Measurements from ENCODE around the gene BRD4. TPM values are rescaled to one million over a fixed set of nuclear protein-coding genes. Genes with fewer than 3 reads are reported as not detected.

BRD4 gene
- total RNA-seq, 1 donor from 2014 or later, result 67.4 TPM

DNA sequence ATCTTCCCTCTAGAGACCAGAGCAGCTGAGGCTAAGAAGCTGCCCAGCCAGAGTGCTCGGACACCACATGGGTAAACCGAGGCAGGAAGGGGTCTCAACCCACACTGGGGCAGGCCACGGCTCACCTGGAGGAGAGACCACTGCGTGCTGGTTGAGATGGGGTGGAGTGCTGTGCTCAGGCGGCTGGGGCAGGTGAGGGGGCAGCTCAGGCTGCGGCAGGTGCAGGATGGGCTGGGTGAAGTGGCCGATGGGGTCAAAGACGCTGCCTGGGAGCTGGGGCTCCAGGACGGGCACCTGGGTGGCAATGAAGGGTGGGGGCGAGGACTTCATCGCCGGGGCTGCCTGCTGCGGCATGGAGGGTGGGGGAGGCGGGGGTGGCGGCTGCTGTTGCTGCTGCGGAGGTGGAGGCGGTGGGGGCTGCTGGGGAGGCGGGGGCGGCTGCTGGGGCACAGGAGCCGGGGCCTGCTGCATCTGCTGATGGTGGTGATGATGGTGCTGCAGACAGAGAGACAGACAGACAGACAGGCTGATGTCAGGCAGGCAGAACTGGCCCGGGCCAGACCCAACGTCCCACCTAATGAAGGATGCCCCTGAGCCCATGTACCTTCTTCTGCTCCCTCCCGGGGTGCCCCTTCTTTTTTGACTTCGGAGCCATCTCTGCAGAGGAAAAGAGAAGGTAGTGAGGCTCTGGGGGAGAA is 88.1 kb downstream of the BRD4 start:
- no peak for DNase-seq
- ATAC-seq, result no peak
- intact Hi-C loops (cut with micrococcal nuclease), result no loop called here

- intact Hi-C loops (cut with micrococcal nuclease), result no loop called here
- ATAC-seq (no peak), DNase-seq (no peak)
Measured at GRCh38 chr19:15243236-15243957, 88.9 kb downstream of the BRD4 start.

GRCh38 chr19:15241259-15241910 is 91.0 kb downstream of the BRD4 start:
- DNase-seq (no peak), ATAC-seq (no peak)
- intact Hi-C loops (cut with micrococcal nuclease), result no loop called here

- DNase-seq (no peak), ATAC-seq (no peak)
- intact Hi-C loops (cut with micrococcal nuclease), result no loop called here
Measured at GRCh38 chr19:15240515-15240914, 91.8 kb downstream of the BRD4 start.

DNA sequence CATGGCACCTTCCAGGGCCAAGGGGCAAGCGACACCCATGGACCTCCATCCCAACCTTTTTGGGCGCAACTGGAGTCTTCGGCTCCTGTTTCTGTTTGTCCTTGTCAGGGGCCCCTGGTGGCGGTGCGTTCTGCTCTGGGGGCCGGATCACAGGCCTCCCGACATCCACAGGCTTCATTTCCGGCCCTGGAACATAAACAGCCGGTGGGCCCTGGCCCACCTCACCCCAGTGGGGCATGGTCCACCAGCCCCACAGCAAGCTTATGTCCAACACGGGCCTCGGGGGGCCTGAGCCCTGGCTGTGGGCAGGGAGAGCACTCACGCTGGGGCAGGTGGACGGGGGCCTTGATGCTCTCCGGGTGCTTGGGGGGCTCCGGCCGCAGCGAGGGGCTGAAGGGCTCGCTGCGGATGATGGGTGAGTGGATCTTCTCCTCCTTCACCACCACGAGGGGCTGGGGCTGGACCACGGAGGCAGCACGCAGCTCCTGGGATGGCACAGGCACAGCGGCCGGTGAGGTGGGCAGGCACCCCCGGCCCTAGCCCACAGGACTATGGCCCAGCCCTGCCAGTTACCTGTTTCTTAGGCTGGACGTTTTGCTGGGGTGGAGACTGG is 92.9 kb downstream of the BRD4 start:
- DNase-seq (no peak), ATAC-seq (no peak)
- intact Hi-C loops (cut with micrococcal nuclease), result no loop called here

DNA sequence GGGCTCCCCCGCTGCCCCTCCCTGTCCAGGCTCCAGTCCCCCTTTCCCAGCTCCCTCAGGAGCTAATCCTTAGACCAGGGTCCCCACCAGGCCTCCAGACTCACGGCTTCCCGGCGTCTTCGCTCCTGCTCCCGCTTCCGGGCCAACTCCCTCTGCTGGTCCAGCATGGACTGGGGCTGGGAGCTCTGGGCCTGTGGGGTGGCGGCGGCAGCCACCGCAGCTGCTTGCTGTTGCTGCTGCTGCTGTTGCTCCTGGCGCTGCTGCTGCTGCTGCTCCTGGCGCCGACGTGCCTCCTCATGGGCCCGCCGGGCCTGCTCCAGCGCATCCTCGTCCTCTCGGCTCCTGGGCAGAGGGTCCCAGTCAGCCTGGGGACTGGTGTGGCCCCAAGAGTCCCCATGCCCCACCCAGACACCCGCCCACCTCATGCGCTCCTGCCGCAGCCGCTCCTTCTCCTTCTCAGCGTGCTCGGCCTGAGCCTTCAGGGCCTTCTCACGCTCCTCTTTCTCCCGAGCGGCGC is 93.6 kb downstream of the BRD4 start:
- peak; percentile 14 for ATAC-seq
- intact Hi-C loops (cut with micrococcal nuclease), result no loop called here
- DNase-seq, result no peak

GRCh38 chr19:15237759-15238638 is 94.3 kb downstream of the BRD4 start:
- intact Hi-C loops (cut with micrococcal nuclease), result no loop called here
- DNase-seq (no peak), ATAC-seq (peak; percentile 7)

GRCh38 chr19:15236886-15237285 is 95.5 kb downstream of the BRD4 start:
- intact Hi-C loops (cut with micrococcal nuclease), result no loop called here

DNA sequence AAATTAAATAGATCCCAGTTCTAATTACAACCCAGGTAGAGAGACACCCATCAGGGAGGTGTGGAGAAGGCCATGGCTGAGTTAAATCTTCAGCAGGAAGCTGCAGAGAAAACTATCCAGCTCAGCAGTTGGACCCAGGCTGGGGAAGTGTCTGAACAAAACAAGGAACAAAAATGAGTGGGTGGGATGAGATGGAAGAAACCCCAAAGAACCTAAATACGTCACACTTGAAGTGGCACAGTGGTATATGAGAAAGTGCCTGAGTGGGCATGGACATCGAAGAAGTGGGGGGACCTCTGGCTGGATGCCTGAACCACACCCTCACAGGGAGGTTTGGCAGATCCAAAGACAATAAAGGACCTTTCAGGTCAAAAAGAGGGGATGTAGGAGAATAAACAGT is 96.6 kb downstream of the BRD4 start:
- intact Hi-C loops (cut with micrococcal nuclease), result no loop called here
- DNase-seq (no peak), ATAC-seq (no peak)

More at GRCh38 chr19:15236886-15237285, 95.5 kb downstream of the BRD4 start:
- DNase-seq (no peak), ATAC-seq (no peak)

DNA sequence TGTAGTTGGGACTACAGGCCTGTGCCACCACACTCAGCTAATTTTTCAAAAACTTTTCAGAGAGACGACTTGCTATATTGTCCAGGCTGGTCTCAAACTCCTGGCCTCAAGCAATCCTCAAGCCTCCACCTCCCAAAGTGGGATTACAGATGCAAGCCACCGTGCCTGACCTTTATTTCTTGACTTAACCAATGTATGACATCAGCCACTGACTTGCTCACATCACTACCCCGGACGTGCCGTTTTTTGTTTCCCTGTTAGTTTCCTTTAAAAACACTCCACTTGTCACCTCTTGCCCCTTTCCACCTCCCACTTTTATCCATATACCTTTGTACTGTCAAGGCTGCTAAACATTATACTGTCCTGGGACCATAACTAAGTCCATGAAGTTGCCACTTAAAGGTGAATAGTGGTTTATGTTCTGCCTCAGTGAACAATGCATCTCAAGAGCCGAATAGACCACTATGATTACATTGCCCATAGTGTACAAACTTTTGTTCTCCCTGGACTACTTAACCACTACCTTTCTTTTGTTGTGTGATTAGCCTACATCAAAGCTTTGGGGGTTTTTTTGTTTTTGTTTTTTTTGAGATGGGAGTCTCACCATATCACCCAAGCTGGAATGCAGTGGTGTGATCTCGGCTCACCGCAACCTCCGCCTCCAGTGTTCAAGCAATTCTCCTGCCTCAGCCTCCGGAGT is 97.8 kb downstream of the BRD4 start:
- ATAC-seq (no peak), DNase-seq (no peak)
- intact Hi-C loops (cut with micrococcal nuclease), result no loop called here

GRCh38 chr19:15231271-15231670 is 101.1 kb downstream of the BRD4 start:
- no peak for DNase-seq

DNA sequence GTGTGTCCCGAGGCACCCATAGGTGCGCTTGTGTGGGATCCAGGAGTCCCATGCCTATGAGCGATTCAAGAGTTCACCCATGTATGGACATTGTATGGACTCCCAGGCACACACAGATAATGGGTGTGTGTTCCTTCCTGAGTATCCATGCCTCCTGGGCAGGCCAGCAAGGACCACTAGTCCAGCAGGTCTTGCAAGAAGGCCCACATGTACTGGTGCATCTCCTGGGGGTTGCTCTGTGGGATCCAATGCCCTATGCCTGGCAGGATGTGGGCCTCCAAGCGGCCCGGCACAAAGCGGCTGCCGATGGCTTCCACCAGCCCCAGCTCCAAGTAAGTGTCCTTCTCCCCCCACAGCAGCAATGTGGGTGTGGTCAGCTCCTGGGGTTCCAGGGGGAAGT is 105.1 kb downstream of the BRD4 start:
- DNase-seq (no peak), ATAC-seq (no peak)
- intact Hi-C loops (cut with micrococcal nuclease), result no loop called here

More at GRCh38 chr19:15231271-15231670, 101.1 kb downstream of the BRD4 start:
- ATAC-seq, result no peak
- intact Hi-C loops (cut with micrococcal nuclease), result no loop called here

- DNase-seq (no peak), ATAC-seq (peak; percentile 4)
- intact Hi-C loops (cut with micrococcal nuclease), result no loop called here
Measured at GRCh38 chr19:15225760-15226159, 106.6 kb downstream of the BRD4 start.

DNA sequence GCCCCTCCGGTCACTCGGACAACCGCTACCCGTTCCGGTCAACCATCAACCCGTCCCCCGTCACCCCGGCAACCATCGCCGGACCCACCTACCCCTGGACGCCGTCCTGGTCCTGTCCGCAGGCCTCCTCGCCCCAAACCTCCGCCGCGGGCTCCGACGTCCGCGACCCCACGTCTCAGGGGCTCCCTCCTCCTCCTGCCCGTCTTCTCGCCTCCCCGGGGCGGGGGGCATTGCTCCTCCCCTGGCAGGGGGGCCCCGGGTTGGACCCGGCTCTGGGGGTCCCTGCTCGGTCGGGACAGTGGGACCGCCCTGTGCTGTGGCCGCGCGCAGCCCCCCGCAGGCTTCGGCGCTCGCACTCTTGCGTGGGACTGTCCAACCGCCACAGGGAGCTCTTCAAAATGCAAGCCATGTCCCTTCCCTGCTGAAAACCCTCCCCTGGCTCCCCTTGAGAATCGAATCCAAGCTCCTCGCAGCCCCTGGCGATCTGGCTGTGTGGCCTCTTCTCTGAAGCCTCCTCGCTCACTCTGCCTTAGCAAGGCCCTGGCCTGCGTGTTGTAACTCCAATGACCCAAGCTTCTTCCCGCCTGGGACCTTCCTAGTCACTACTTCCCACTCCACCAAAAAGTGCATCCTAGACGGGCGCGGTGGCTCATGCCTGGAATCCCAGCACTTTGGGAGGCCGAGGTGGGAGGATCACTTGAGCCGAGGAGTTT is 108.5 kb downstream of the BRD4 start:
- DNase-seq (peak; percentile 41), ATAC-seq (peak; percentile 37)
- intact Hi-C loops (cut with micrococcal nuclease), result no loop called here

GRCh38 chr19:15222738-15223648 is 109.3 kb downstream of the BRD4 start:
- DNase-seq (peak; percentile 94), ATAC-seq (peak; percentile 98)
- intact Hi-C loops (cut with micrococcal nuclease), result no loop called here

GRCh38 chr19:15220833-15221232 is 111.5 kb downstream of the BRD4 start:
- no peak for DNase-seq
- intact Hi-C loops (cut with micrococcal nuclease), result no loop called here
- ATAC-seq, result no peak

GRCh38 chr19:15218501-15218900 is 113.8 kb downstream of the BRD4 start:
- ATAC-seq (no peak), DNase-seq (no peak)
- intact Hi-C loops (cut with micrococcal nuclease), result no loop called here

All from left ventricle myocardium superior (tissue), 1 donor.